H1 (cell line): ENCODE results near the gene FAM9C. TPM values are rescaled to one million over a fixed set of nuclear protein-coding genes. Genes with fewer than 3 reads are reported as not detected.

Experiments
- CTCF ChIA-PET: fragments of 300-600 bp; sonication (Branson Sonifier 250); formaldehyde crosslinking; loops from one replicate; lab custom pipeline; 2021; ENCODE audit not compliant: partially characterized antibody; lab: Charles Lee
- POLR2A ChIA-PET: fragments of 300-600 bp; sonication (Branson Sonifier 250); formaldehyde crosslinking; loops from one replicate; lab custom pipeline; 2021; ENCODE audit warnings: inconsistent platforms; ENCODE audit not compliant: partially characterized antibody; lab: Charles Lee
- DNase-seq, 2 experiments: peaks; one replicate each; pipeline versions ENCODE4 v3.0.0 to v3.0.0-alpha.2; 2010 to 2022; ENCODE audit warnings: low spot score in 2 of 2, low read depth in 1 of 2, mixed read lengths in 1 of 2
- FAIRE-seq: peaks from 2 replicates; lab custom pipeline; 2011; peaks lifted over from hg19 to GRCh38; lab: Jason Lieb, UNC
- H2AFZ ChIP-seq: 2 replicates; pipeline ENCODE4 v1.8.1; 2012; ENCODE audit warnings: low read length, inconsistent platforms
- H2AK5ac ChIP-seq: 2 replicates; pipeline ENCODE4 v1.6.1; 2013; ENCODE audit warnings: low read depth, low read length
- H2BK120ac ChIP-seq: replicated peaks from 2 replicates; pipeline ENCODE3; 2013; ENCODE audit warnings: low read depth, low read length, inconsistent platforms
- H2BK12ac ChIP-seq: 2 replicates; pipeline ENCODE4 v1.6.1; 2013; ENCODE audit warnings: low read depth, low read length
- H2BK15ac ChIP-seq: 2 replicates; pipeline ENCODE4 v1.6.1; 2013; ENCODE audit warnings: low read length
- H2BK20ac ChIP-seq: 2 replicates; pipeline ENCODE4 v1.6.1; 2013; ENCODE audit warnings: low read length
- H2BK5ac ChIP-seq: 2 replicates; pipeline ENCODE4 v1.6.1; 2013; ENCODE audit warnings: low read depth, low read length
- H3K14ac ChIP-seq: 2 replicates; pipeline ENCODE4 v1.6.1; 2013; ENCODE audit warnings: inconsistent platforms; ENCODE audit not compliant: insufficient read length
- H3K18ac ChIP-seq: 2 replicates; pipeline ENCODE4 v1.6.1; 2013; ENCODE audit warnings: low read length; ENCODE audit errors: extremely low read depth
- H3K23ac ChIP-seq: 2 replicates; pipeline ENCODE4 v1.6.1; 2013; ENCODE audit warnings: inconsistent platforms; ENCODE audit not compliant: insufficient read length
- H3K23me2 ChIP-seq: 2 replicates; pipeline ENCODE4 v1.6.1; 2013; ENCODE audit warnings: low read depth, low read length
- H3K27ac ChIP-seq: 2 replicates; pipeline ENCODE4 v1.6.1; 2011; ENCODE audit warnings: low read depth, low read length, inconsistent platforms
- H3K27me3 ChIP-seq, 4 experiments: replicated peaks in 1 of 4; 1 replicate in 1 of 4; 2 replicates in 3 of 4; pipeline versions ENCODE4 v1.6.1 to v1.8.1; 2011 to 2013; ENCODE audit warnings: low read length in 3 of 4, mild to moderate bottlenecking in 3 of 4, inconsistent platforms in 2 of 4, mixed read lengths in 2 of 4, moderate library complexity in 1 of 4; ENCODE audit not compliant: control insufficient read depth in 3 of 4, insufficient read depth in 3 of 4; ENCODE audit errors: extremely low read depth in 1 of 4
- H3K36me3 ChIP-seq, 4 experiments: 2 replicates each; pipeline versions ENCODE4 v1.6.1 to v1.8.1; 2011 to 2013; ENCODE audit warnings: mild to moderate bottlenecking in 4 of 4, low read length in 3 of 4, moderate library complexity in 2 of 4, control low read depth in 1 of 4, inconsistent platforms in 1 of 4; ENCODE audit not compliant: insufficient read depth in 4 of 4, control insufficient read depth in 2 of 4
- H3K4ac ChIP-seq: replicated peaks from 2 replicates; pipeline ENCODE3; 2013; ENCODE audit warnings: low read length, low read depth, mixed read lengths, inconsistent platforms; ENCODE audit not compliant: insufficient read length
- H3K4me1 ChIP-seq, 4 experiments: replicated peaks in 1 of 4; 1 replicate in 1 of 4; 2 replicates in 3 of 4; pipeline versions ENCODE4 v1.6.1 to v1.8.1; 2011 to 2013; ENCODE audit warnings: low read length in 3 of 4, inconsistent platforms in 2 of 4, mixed read lengths in 1 of 4; ENCODE audit not compliant: insufficient read depth in 4 of 4, control insufficient read depth in 3 of 4
- H3K4me2 ChIP-seq, 2 experiments: 2 replicates each; pipeline versions ENCODE4 v1.6.1 to v1.8.1; 2011 to 2013; ENCODE audit warnings: low read depth in 2 of 2, low read length in 2 of 2, control low read depth in 1 of 2, inconsistent platforms in 1 of 2, mild to moderate bottlenecking in 1 of 2; ENCODE audit not compliant: insufficient read depth in 1 of 2
- H3K4me3 ChIP-seq, 4 experiments: fragments of 200-600, 300-600 bp in 1 of 4; sonication (generic), shearing (Covaris generic), sonication (Bioruptor Twin) in 1 of 4; 2 replicates each; pipeline versions ENCODE4 v1.5.1 to v1.8.1; 2011 to 2016; ENCODE audit warnings: low read length in 4 of 4, low read depth in 3 of 4, control low read depth in 2 of 4, inconsistent platforms in 2 of 4, mild to moderate bottlenecking in 2 of 4, mixed read lengths in 1 of 4, moderate library complexity in 1 of 4; ENCODE audit not compliant: insufficient read depth in 2 of 4; ENCODE audit errors: extremely low read depth in 1 of 4
- H3K56ac ChIP-seq: replicated peaks from 2 replicates; pipeline ENCODE3; 2013; ENCODE audit warnings: low read depth, mild to moderate bottlenecking, mixed read lengths, low read length, inconsistent platforms; ENCODE audit not compliant: insufficient read length
- H3K79me1 ChIP-seq: 2 replicates; pipeline ENCODE4 v1.6.1; 2013; ENCODE audit warnings: low read depth, low read length, control low read depth
- H3K79me2 ChIP-seq, 2 experiments: 2 replicates each; pipeline versions ENCODE4 v1.6.1 to v1.8.1; 2012 to 2013; ENCODE audit warnings: low read length in 2 of 2, mild to moderate bottlenecking in 2 of 2, inconsistent platforms in 1 of 2; ENCODE audit not compliant: insufficient read depth in 2 of 2, control insufficient read depth in 1 of 2
- H3K9ac ChIP-seq, 4 experiments: replicated peaks in 1 of 4; 1 replicate in 1 of 4; 2 replicates in 3 of 4; pipeline versions ENCODE4 v1.6.1 to v1.8.1; 2011 to 2013; ENCODE audit warnings: low read depth in 3 of 4, low read length in 3 of 4, control low read depth in 2 of 4, mild to moderate bottlenecking in 2 of 4, moderate library complexity in 2 of 4, inconsistent platforms in 1 of 4; ENCODE audit errors: extremely low read depth in 1 of 4
- H3K9me3 ChIP-seq, 2 experiments: 2 replicates each; pipeline versions ENCODE4 v1.6.1 to v1.8.1; 2012 to 2013; ENCODE audit warnings: mild to moderate bottlenecking in 2 of 2, moderate library complexity in 2 of 2, control low read depth in 1 of 2, inconsistent platforms in 1 of 2, low read depth in 1 of 2, low read length in 1 of 2, mixed read lengths in 1 of 2; ENCODE audit not compliant: insufficient read depth in 2 of 2
- H4K20me1 ChIP-seq, 2 experiments: replicated peaks in 1 of 2; 2 replicates each; pipeline versions ENCODE3 to v1.8.1; 2011 to 2013; ENCODE audit warnings: inconsistent platforms in 2 of 2, low read length in 2 of 2, mild to moderate bottlenecking in 1 of 2; ENCODE audit not compliant: insufficient read depth in 2 of 2, control insufficient read depth in 1 of 2
- H4K5ac ChIP-seq: 2 replicates; pipeline ENCODE4 v1.6.1; 2013; ENCODE audit warnings: low read length, low read depth, mixed read lengths, inconsistent platforms; ENCODE audit not compliant: insufficient read length
- H4K8ac ChIP-seq: 2 replicates; pipeline ENCODE4 v1.8.0; 2013; ENCODE audit warnings: mild to moderate bottlenecking, moderate library complexity, low read length, inconsistent platforms; ENCODE audit not compliant: insufficient read depth; ENCODE audit errors: extremely low read depth
- H4K91ac ChIP-seq: replicated peaks from 2 replicates; pipeline ENCODE3; 2013; ENCODE audit warnings: low read length, mixed read lengths, inconsistent platforms; ENCODE audit not compliant: insufficient read length
- ATF2 ChIP-seq: IDR thresholded peaks from 2 replicates; pipeline ENCODE4 v1.6.1; 2012; ENCODE audit warnings: low read length, inconsistent platforms
- CBX5 ChIP-seq: fragments of 300-800, 300-1000 bp; sonication (generic); IDR thresholded peaks from 2 replicates; pipeline ENCODE4 v1.7.1; 2016; ENCODE audit warnings: antibody characterized with exemption, low read length, low read depth
- E2F6 ChIP-seq: IDR thresholded peaks from 2 replicates; pipeline ENCODE4 v1.6.1; 2012; ENCODE audit warnings: inconsistent platforms
- MAFK ChIP-seq: IDR thresholded peaks from 2 replicates; pipeline ENCODE4 v1.6.1; 2012; ENCODE audit warnings: low read depth, mild to moderate bottlenecking, improper control_type of control experiment, low read length
- NANOG ChIP-seq: IDR thresholded peaks from 2 replicates; pipeline ENCODE4 v1.6.1; 2011; ENCODE audit warnings: low read length, low read depth, mild to moderate bottlenecking, inconsistent platforms; ENCODE audit not compliant: insufficient read depth, poor library complexity, severe bottlenecking
- RAD21 ChIP-seq, 2 experiments: IDR thresholded peaks in 1 of 2; conservative IDR thresholded peaks in 1 of 2; 2 replicates each; pipeline ENCODE4 v1.6.1; 2011; ENCODE audit warnings: low read depth in 2 of 2, low read length in 2 of 2, improper control_type of control experiment in 1 of 2, inconsistent platforms in 1 of 2, mild to moderate bottlenecking in 1 of 2, moderate library complexity in 1 of 2
- SUZ12 ChIP-seq: fragments of 200-600 bp; sonication (generic); IDR thresholded peaks from 2 replicates; pipeline ENCODE4 v1.6.1; 2012; ENCODE audit warnings: mild to moderate bottlenecking, inconsistent platforms, low read length, moderate library complexity, mixed read lengths
- TEAD4 ChIP-seq: IDR thresholded peaks from 2 replicates; pipeline ENCODE4 v1.6.1; 2012; ENCODE audit warnings: low read depth, low read length, inconsistent platforms, mixed read lengths
- WGBS, 2 experiments: shearing (Covaris generic) in 1 of 2; methylation state at CpG; one replicate each; pipeline versions ENCODE4 v1.1.6 to v1.1.7; 2013 to 2015; ENCODE audit warnings: low lambda C conversion rate in 2 of 2, mixed read lengths in 2 of 2, inconsistent platforms in 1 of 2, low coverage in 1 of 2, missing lambda C conversion rate in 1 of 2; ENCODE audit not compliant: insufficient replicate concordance in 2 of 2, insufficient coverage in 1 of 2, insufficient read length in 1 of 2; ENCODE audit errors: extremely low coverage in 1 of 2, missing lambda C conversion rate in 1 of 2; 5-methylcytosine and 5-hydroxymethylcytosine counted together
- polyA plus RNA-seq, 7 experiments: library from polyadenylated mRNA; depleted of rRNA in 3 of 7; stranded (reverse) in 5 of 7; unstranded in 2 of 7; fragments of >200 nt in 5 of 7; fragments of 200-250 nt in 2 of 7; gene quantifications; 1 replicate in 5 of 7; 2 replicates in 1 of 7; 4 replicates in 1 of 7; pipeline versions ENCODE4 v1.2.1 to v1.2.3, GENCODE V29; 2011 to 2013; ENCODE audit warnings: missing spikeins in 2 of 7, mixed read lengths in 2 of 7
- total RNA-seq: library from RNA; stranded (reverse); fragmentation: NEBNext Ultra II Directional; extraction: Animal tissue kit (Norgen Biotek cat#: 25700); gene quantifications from 2 replicates; pipeline ENCODE4 v1.2.1, GENCODE V29; 2021

Gene FAM9C
- total and polyA plus RNA-seq, 2 of the 8 experiments (the other 6 are each of a cell fraction or from before 2014, with no cell fraction given) = not detected

GRCh38 chrX:13046141-13046855 is 1.9 kb upstream of the FAM9C start:
- Histone ChIP-seq H2BK20ac (no peak overlapping the region), H3K56ac (no peak overlapping the region), H2BK5ac (no peak overlapping the region), H2BK120ac (no peak overlapping the region), H3K4ac (no peak overlapping the region), H3K4me1 (no peaks in the 10 kb centered on the region), H3K9me3 (no peaks in the 10 kb centered on the region), H3K14ac (no peak overlapping the region), H3K79me1 (no peaks in the 10 kb centered on the region), H2BK15ac (no peak overlapping the region), H2BK12ac (no peak overlapping the region), H4K91ac (no peak overlapping the region), H2AFZ (no peak overlapping the region), H3K36me3 (no peaks in the 10 kb centered on the region), H3K27me3 (no peaks in the 10 kb centered on the region), H3K79me2 (no peaks in the 10 kb centered on the region), H3K23ac (no peak overlapping the region), H3K9ac (no peak overlapping the region), H4K5ac (no peak overlapping the region), H3K4me3 (no peak overlapping the region), H3K27ac (no peak overlapping the region), H2AK5ac (no peak overlapping the region), H3K23me2 (no peaks in the 10 kb centered on the region), H4K8ac (no peak overlapping the region), H3K18ac (no peak overlapping the region), H4K20me1 (no peaks in the 10 kb centered on the region), H3K4me2 (no peak overlapping the region)
- DNase-seq = no peak
- ChIA-PET CTCF (no interaction called here), POLR2A (no interaction called here)
- TF ChIP-seq RAD21 (IDR thresholded peaks at IDR 0.05 in 1 of 2, conservative IDR thresholded peaks at IDR 0.05 in 1 of 2; ENCODE audit: low read depth in 2 of 2, low read length in 2 of 2) (no peak), ATF2 (no peak), TEAD4 (no peak), MAFK (no peak), SUZ12 (no peak), CBX5 (no peak), E2F6 (no peak), NANOG (no peak)
- FAIRE-seq = no peak
- WGBS, 2 experiments = 83% methylated on average over 1 of the region's 1 CpG; no CpG with 5 or more reads in 1 of the 2 experiments
